Measurements from ENCODE around the gene LPAR4.
"Not testable (repeated sequence)": the region's sequence is repeated elsewhere in the genome, so short reads cannot be mapped to it uniquely, and the experiment has no call there.

LPAR4 gene
- total RNA-seq, result 0 reads per million in 3 experiments

- DNase-seq, result no peak
Observed at GRCh38 chrX:78747489-78747888, at the start of gene LPAR4. Gene LPAR4 (plus strand): TSS chrX:78747720. CDS start chrX:78754870, 7,150 bp downstream.

GRCh38 chrX:78706071-78706470 is 41.4 kb upstream of the LPAR4 start:
- no peak for DNase-seq

GRCh38 chrX:78708262-78708661 is 39.3 kb upstream of the LPAR4 start:
- DNase-seq, result no peak

- DNase-seq, result no peak
Observed at GRCh38 chrX:78708816-78709215, 38.7 kb upstream of the LPAR4 start.

- no peak for DNase-seq
Observed at GRCh38 chrX:78710171-78710570, 37.3 kb upstream of the LPAR4 start.

- no peak for DNase-seq
Observed at GRCh38 chrX:78712336-78712735, 35.2 kb upstream of the LPAR4 start.

GRCh38 chrX:78725287-78725686 is 22.2 kb upstream of the LPAR4 start:
- no peak for DNase-seq

- DNase-seq, result no peak
Observed at GRCh38 chrX:78746496-78746895, 1.0 kb upstream of the LPAR4 start.

GRCh38 chrX:78747971-78748370 is 451 bp downstream of the LPAR4 start:
- no peak for DNase-seq

- no peak for DNase-seq
Observed at GRCh38 chrX:78748846-78749245, 1.3 kb downstream of the LPAR4 start.

- DNase-seq, result no peak
Observed at GRCh38 chrX:78753571-78753970, 6.1 kb downstream of the LPAR4 start.

GRCh38 chrX:78754917-78755316 is 7.4 kb downstream of the LPAR4 start:
- no peak for DNase-seq

- no peak for DNase-seq
Observed at GRCh38 chrX:78759081-78759480, 11.6 kb downstream of the LPAR4 start.

GRCh38 chrX:78769101-78769755 is 21.7 kb downstream of the LPAR4 start:
- DNase-seq, result no peak

GRCh38 chrX:78769946-78770345 is 22.4 kb downstream of the LPAR4 start:
- no peak for DNase-seq

GRCh38 chrX:78796916-78797315 is 49.4 kb downstream of the LPAR4 start:
- no peak for DNase-seq

- DNase-seq, result no peak
Observed at GRCh38 chrX:78800114-78800513, 52.6 kb downstream of the LPAR4 start.

- no peak for DNase-seq
Observed at GRCh38 chrX:78800694-78801093, 53.2 kb downstream of the LPAR4 start.

- DNase-seq, result no peak
Observed at GRCh38 chrX:78801522-78801921, 54.0 kb downstream of the LPAR4 start.

GRCh38 chrX:78802526-78802925 is 55.0 kb downstream of the LPAR4 start:
- not testable (repeated sequence) for DNase-seq
